ENCODE measurements around the gene NPTN.
A peak's percentile ranks its signal among the peaks of the same experiment; 100 is the strongest.

NPTN gene

DNA sequence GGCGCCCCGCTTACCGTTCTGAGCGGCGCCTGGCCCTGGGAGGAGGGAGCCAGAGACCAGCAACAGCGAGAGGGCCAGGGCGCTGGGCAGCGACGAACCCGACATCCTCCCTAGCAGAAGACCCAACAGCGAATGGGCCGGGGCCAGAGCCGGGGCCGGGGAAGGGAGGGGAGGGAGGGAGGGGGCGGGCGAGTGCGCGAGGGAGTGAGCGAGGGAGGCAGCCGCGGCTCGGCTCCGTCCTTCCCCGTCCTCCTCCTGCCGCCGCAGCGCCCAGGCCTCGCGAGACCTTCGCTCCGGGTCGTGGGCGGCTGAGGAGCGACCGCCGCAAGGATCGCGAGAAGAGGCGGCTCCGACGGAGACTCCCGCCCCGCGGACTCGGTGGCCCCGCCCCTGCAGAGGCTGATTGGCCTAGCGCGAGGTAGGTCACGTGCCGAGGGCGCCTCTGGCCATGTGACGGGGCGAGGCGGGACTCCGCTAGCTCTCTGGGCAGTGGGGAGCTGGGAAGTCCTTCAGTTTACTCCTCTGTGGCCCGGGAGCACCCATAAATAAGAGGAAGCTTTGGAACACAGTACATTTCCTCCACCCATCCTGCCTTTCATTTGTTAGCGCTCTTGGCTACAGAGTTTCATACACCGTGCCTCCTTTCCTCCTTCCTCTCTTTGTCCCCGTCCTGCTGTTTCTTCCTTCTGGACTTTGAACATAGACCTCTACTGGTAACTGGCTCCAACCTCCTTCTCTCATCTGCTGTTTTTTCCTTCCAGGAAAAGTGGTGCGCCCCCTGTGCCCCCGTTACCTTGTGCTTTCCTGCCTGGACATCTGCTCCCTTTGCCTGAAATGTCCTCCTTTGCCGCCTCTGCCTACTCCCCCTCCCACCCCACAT, at the start of gene NPTN:
NPTN (minus strand) TSS at position 279 of the 880 bp plus-strand sequence; CDS start at position 105, 174 bp downstream.
- H3K4me3 ChIP-seq (ENCODE audit: low read depth in 1 of 2, low read length in 2 of 2), result peak within 1 kb of the TSS; percentile 80 to 94
- peak within 1 kb of the TSS; percentile 83 for H3K9ac ChIP-seq (ENCODE audit: low read length)
- H3K27ac ChIP-seq (ENCODE audit: low read depth, low read length), result peak within 1 kb of the TSS; percentile 97
- H3K4me1 ChIP-seq (ENCODE audit: insufficient read depth, low read length), result peaks cover 37% of the 10 kb centered on the region
- no peaks in the 10 kb centered on the region for H3K27me3 ChIP-seq (ENCODE audit: control insufficient read depth in 1 of 2, insufficient read depth in 2 of 2, low read length in 2 of 2)
- H3K36me3 ChIP-seq (ENCODE audit: insufficient read depth, low read length), result no peaks in the 10 kb centered on the region
- H3K9me3 ChIP-seq (ENCODE audit: low read length), result no peaks in the 10 kb centered on the region

DNA sequence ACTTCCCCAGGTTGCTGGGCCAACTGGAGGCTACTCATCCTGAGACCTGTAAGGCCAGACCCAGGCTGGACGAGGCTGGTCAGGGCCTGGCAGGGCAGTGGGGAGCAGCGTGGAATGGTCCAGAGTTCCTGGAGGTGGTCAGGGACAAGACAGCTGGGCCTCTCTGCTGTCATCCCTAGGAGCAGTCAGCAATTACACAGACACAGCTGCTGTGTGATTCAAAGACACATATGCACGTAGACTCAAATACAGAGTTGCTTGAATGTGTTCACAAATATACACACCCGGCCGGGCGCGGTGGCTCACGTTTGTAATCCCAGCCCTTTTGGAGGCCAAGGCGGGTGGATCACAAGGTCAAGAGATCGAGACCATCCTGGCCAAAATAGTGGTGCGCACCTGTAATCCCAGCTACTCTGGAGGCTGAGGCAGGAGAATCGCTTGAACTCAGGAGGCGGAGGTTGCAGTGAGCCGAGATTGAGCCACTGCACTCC, 49.5 kb upstream of the NPTN start:
- no peak overlapping the region for H3K27ac ChIP-seq (ENCODE audit: low read depth, low read length)
- no peak overlapping the region for H3K9ac ChIP-seq (ENCODE audit: low read length)
- no peaks in the 10 kb centered on the region for H3K9me3 ChIP-seq (ENCODE audit: low read length)
- H3K4me1 ChIP-seq (ENCODE audit: insufficient read depth, low read length), result peaks cover 32% of the 10 kb centered on the region
- H3K4me3 ChIP-seq (ENCODE audit: low read depth in 1 of 2, low read length in 2 of 2), result no peak overlapping the region
- H3K27me3 ChIP-seq (ENCODE audit: control insufficient read depth in 1 of 2, insufficient read depth in 2 of 2, low read length in 2 of 2), result no peaks in the 10 kb centered on the region
- no peaks in the 10 kb centered on the region for H3K36me3 ChIP-seq (ENCODE audit: insufficient read depth, low read length)

DNA sequence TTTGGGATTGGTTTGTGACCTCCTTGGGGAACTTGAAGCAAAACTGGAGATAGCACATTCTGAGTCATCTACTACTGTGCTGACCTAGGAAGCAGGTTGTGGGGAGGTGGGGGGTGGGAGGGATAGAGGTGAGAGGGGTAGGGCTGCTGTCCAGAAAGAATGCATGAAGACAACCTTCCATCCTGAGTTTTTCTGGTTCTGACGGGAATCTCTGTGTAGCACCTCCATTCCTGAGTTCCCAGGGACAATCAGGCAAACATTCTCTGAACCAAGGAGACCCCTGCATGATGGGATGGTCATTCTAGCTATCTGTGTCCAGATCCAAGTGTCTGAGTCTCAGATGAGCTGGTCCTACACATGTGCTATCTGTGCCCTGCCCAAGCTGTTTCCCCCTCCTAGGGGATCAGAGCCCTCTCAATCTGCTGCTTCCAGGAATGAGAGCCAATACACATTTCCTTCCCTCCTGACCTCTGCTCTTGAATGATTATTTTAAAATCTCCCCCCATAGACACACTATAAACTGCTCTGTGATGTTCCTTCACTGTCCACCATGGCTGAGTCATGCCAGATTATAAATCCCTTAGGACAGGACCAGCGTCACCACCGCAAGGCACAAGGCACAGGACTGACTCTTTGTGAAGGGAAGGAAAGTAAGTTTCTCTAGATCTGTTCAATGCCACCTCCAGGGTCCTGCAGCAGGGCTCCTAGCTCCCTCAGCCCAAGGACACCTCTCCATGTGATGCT, 48.8 kb upstream of the NPTN start:
- Histone ChIP-seq H3K27ac (ENCODE audit: low read depth, low read length) (no peak overlapping the region), H3K36me3 (ENCODE audit: insufficient read depth, low read length) (no peaks in the 10 kb centered on the region), H3K9ac (ENCODE audit: low read length) (no peak overlapping the region), H3K4me3 (ENCODE audit: low read depth in 1 of 2, low read length in 2 of 2) (no peak overlapping the region), H3K27me3 (ENCODE audit: control insufficient read depth in 1 of 2, insufficient read depth in 2 of 2, low read length in 2 of 2) (no peaks in the 10 kb centered on the region), H3K4me1 (ENCODE audit: insufficient read depth, low read length) (peaks cover 31% of the 10 kb centered on the region), H3K9me3 (ENCODE audit: low read length) (no peaks in the 10 kb centered on the region)

DNA sequence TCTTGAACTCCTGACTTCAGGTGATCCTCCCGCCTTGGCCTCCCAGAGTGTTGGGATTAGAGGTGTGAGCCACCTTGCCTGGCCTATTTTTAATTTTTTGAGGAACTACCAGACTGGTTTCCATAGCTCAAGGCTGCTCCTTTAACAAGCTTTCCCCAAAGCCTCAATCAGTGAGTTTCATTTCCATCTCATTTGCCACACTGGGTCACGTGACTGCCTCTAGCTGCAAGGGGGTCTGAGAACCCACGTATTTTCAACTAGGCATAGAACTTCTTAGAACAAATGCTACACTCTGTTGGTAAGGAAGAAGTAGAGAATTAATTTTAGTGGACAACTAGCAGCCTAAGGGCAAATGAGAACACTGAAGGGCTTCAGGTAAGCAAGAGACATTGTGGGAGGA, 47.9 kb upstream of the NPTN start:
- no peak overlapping the region for H3K4me3 ChIP-seq (ENCODE audit: low read depth in 1 of 2, low read length in 2 of 2)
- no peak overlapping the region for H3K9ac ChIP-seq (ENCODE audit: low read length)
- H3K27ac ChIP-seq (ENCODE audit: low read depth, low read length), result no peak overlapping the region
- no peaks in the 10 kb centered on the region for H3K9me3 ChIP-seq (ENCODE audit: low read length)
- H3K4me1 ChIP-seq (ENCODE audit: insufficient read depth, low read length), result peaks cover 22% of the 10 kb centered on the region
- H3K36me3 ChIP-seq (ENCODE audit: insufficient read depth, low read length), result no peaks in the 10 kb centered on the region
- no peaks in the 10 kb centered on the region for H3K27me3 ChIP-seq (ENCODE audit: control insufficient read depth in 1 of 2, insufficient read depth in 2 of 2, low read length in 2 of 2)

DNA sequence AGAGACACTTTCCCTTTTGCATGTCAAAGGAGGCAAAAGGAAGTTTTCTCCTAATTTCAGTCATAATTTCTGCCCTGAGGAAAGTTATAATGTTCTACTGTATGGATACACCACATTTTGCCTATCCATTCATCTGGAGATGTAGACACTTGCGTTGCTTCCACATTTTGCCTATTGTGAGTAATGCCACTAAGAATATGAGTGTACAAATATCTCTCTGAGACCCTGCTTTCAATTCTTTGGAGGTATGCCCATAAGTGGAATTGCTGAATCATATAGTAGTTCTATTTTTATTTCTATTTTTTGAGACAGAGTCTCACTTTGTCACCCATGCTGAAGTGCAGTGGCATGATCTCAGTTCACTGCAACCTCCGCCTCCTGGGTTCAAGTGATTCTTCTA, 47.4 kb upstream of the NPTN start:
- no peaks in the 10 kb centered on the region for H3K27me3 ChIP-seq (ENCODE audit: control insufficient read depth in 1 of 2, insufficient read depth in 2 of 2, low read length in 2 of 2)

DNA sequence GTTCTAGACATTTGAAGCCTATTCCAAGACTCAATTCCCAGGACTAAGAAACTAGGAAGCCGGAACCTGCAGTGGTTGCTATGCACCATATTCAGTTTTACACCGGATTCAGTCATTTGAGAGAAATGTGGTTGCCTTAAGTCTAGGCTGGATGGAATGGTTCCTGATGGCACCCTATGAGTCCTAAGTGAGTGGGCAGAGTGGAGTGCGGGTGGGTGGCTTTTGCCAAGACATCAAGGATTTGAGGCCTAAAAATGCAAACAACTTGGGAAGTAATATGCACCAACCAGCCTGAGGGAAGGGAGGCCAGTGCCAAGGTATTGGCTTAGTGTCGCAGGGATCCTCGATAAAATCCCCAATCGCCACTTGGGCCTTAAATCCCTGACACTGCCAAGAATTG, 46.8 kb upstream of the NPTN start:
- H3K9ac ChIP-seq (ENCODE audit: low read length), result no peak overlapping the region

More for the DNA sequence above, 47.4 kb upstream of the NPTN start:
- Histone ChIP-seq H3K4me1 (ENCODE audit: insufficient read depth, low read length) (peaks cover 16% of the 10 kb centered on the region), H3K9me3 (ENCODE audit: low read length) (no peaks in the 10 kb centered on the region), H3K9ac (ENCODE audit: low read length) (no peak overlapping the region), H3K36me3 (ENCODE audit: insufficient read depth, low read length) (no peaks in the 10 kb centered on the region), H3K4me3 (ENCODE audit: low read depth in 1 of 2, low read length in 2 of 2) (no peak overlapping the region), H3K27ac (ENCODE audit: low read depth, low read length) (no peak overlapping the region)

DNA sequence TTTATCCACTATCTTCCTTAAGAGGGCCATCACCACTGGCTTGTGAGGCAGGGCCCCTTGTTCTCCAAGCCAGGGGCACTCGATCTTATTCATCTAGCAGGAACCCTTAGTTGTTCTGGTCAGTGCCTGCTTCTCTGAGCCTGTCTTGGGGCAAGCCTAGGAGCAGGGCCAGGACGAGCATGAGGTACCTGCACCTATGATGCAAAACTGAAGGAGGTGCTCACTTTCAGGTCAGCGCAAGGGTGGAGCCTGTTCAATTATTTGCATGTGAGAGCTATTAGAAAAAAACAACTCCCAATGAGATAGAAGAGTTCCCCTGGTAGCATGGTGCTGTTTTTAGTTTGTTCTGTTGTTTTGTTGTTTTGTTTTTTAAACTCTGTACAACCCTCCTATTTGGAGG, 46.0 kb upstream of the NPTN start:
- Histone ChIP-seq H3K27ac (ENCODE audit: low read depth, low read length) (no peak overlapping the region), H3K9me3 (ENCODE audit: low read length) (no peaks in the 10 kb centered on the region), H3K27me3 (ENCODE audit: control insufficient read depth in 1 of 2, insufficient read depth in 2 of 2, low read length in 2 of 2) (no peaks in the 10 kb centered on the region), H3K36me3 (ENCODE audit: insufficient read depth, low read length) (no peaks in the 10 kb centered on the region), H3K4me3 (ENCODE audit: low read depth in 1 of 2, low read length in 2 of 2) (no peak overlapping the region), H3K9ac (ENCODE audit: low read length) (no peak overlapping the region), H3K4me1 (ENCODE audit: insufficient read depth, low read length) (peaks cover 13% of the 10 kb centered on the region)

More for the DNA sequence above, 46.8 kb upstream of the NPTN start:
- H3K9me3 ChIP-seq (ENCODE audit: low read length), result no peaks in the 10 kb centered on the region
- no peak overlapping the region for H3K4me3 ChIP-seq (ENCODE audit: low read depth in 1 of 2, low read length in 2 of 2)
- H3K4me1 ChIP-seq (ENCODE audit: insufficient read depth, low read length), result peaks cover 13% of the 10 kb centered on the region
- no peak overlapping the region for H3K27ac ChIP-seq (ENCODE audit: low read depth, low read length)
- no peaks in the 10 kb centered on the region for H3K36me3 ChIP-seq (ENCODE audit: insufficient read depth, low read length)
- H3K27me3 ChIP-seq (ENCODE audit: control insufficient read depth in 1 of 2, insufficient read depth in 2 of 2, low read length in 2 of 2), result no peaks in the 10 kb centered on the region

DNA sequence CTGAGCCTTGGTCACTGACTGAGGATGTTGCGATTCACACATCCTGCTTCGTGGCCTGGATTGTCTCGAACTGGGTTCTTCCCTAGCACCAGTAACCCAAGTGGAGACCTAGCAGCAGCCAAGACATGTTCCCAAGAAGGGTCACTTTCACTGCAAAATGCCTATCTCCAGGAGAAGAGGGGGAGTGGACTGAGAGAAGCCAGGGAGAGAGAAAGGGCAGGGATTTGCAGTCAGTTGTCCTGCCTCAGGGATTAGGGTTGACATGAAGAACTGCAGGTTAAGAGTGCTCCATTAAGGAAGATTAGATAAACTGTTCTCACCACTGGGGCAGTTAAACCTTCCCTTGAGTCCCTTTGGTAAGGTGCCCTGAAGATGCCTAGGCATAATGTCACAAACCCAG, 45.3 kb upstream of the NPTN start:
- H3K27me3 ChIP-seq (ENCODE audit: control insufficient read depth in 1 of 2, insufficient read depth in 2 of 2, low read length in 2 of 2), result no peaks in the 10 kb centered on the region
- H3K36me3 ChIP-seq (ENCODE audit: insufficient read depth, low read length), result no peaks in the 10 kb centered on the region
- H3K4me1 ChIP-seq (ENCODE audit: insufficient read depth, low read length), result peaks cover 9% of the 10 kb centered on the region
- no peak overlapping the region for H3K4me3 ChIP-seq (ENCODE audit: low read depth in 1 of 2, low read length in 2 of 2)
- H3K27ac ChIP-seq (ENCODE audit: low read depth, low read length), result no peak overlapping the region
- H3K9ac ChIP-seq (ENCODE audit: low read length), result no peak overlapping the region
- H3K9me3 ChIP-seq (ENCODE audit: low read length), result no peaks in the 10 kb centered on the region

DNA sequence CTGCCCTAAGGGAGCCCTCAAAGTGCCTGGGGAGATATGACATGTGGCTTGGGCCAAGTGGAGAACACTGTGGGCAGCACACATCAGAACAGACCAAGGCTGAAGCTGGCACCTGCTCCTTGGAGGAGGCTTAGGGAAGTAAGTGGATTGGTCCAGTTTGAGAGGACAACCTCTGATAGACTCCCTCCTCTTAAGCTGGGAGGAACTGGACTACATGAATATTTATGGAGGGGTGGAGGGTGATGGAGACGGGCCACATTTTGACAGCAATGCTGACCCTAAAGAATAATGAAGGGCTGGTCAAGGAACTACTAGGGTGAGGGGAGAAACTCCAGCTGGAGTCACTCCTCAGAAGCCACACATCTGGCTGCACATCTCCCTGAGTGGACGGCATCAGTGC, 44.5 kb upstream of the NPTN start:
- Histone ChIP-seq H3K4me3 (ENCODE audit: low read depth in 1 of 2, low read length in 2 of 2) (no peak overlapping the region), H3K9ac (ENCODE audit: low read length) (no peak overlapping the region), H3K27me3 (ENCODE audit: control insufficient read depth in 1 of 2, insufficient read depth in 2 of 2, low read length in 2 of 2) (no peaks in the 10 kb centered on the region), H3K9me3 (ENCODE audit: low read length) (no peaks in the 10 kb centered on the region), H3K27ac (ENCODE audit: low read depth, low read length) (no peak overlapping the region), H3K36me3 (ENCODE audit: insufficient read depth, low read length) (no peaks in the 10 kb centered on the region), H3K4me1 (ENCODE audit: insufficient read depth, low read length) (peaks cover 5% of the 10 kb centered on the region)

DNA sequence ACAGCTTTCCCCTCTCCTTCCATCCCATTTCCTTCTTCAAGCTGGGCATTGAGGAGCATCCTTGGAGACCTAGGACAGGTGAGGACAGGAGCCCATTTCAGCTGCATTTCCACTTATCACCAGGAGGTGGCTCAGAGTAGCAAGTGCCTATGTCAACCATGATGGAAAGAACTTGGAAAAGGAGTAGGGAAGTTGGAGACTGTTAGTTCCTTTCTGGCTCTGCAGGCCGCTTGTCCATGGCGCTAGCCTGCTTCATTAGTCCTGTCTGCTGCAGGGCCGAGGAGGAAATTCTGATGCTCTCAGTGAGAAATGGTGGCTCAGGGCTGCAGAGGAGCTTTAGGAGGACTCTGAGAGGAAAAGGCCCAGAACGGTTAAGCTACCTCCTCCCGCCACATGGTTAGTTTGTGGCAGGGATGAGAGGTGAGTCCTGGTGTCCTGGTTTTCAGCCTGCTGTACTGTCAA, 44.0 kb upstream of the NPTN start:
- H3K36me3 ChIP-seq (ENCODE audit: insufficient read depth, low read length), result no peaks in the 10 kb centered on the region
- H3K4me3 ChIP-seq (ENCODE audit: low read depth in 1 of 2, low read length in 2 of 2), result no peak overlapping the region
- H3K27ac ChIP-seq (ENCODE audit: low read depth, low read length), result no peak overlapping the region

DNA sequence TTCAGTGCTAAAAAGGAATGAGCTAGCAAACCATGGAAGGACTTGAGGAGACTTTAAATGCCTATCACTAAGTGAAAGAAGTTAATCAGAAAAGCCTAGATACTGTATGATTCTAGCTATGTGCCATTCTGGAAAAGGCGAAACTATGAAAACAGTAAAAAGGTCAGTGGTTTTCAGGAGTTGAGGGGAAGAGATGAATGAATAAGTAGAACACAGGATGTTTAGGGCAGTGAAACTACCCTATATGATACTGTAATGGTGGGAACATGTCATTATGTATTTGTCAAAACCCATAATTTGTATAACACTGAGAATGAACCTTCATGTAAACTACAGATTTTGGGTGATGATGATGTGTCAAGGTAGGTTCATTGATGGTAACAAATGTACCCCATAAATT, 41.4 kb upstream of the NPTN start:
- H3K27me3 ChIP-seq (ENCODE audit: control insufficient read depth in 1 of 2, insufficient read depth in 2 of 2, low read length in 2 of 2), result no peaks in the 10 kb centered on the region
- peaks cover 5% of the 10 kb centered on the region for H3K4me1 ChIP-seq (ENCODE audit: insufficient read depth, low read length)
- no peak overlapping the region for H3K4me3 ChIP-seq (ENCODE audit: low read depth in 1 of 2, low read length in 2 of 2)
- H3K27ac ChIP-seq (ENCODE audit: low read depth, low read length), result no peak overlapping the region
- no peak overlapping the region for H3K9ac ChIP-seq (ENCODE audit: low read length)
- H3K36me3 ChIP-seq (ENCODE audit: insufficient read depth, low read length), result no peaks in the 10 kb centered on the region
- no peaks in the 10 kb centered on the region for H3K9me3 ChIP-seq (ENCODE audit: low read length)

More for the DNA sequence above, 44.0 kb upstream of the NPTN start:
- H3K9me3 ChIP-seq (ENCODE audit: low read length), result no peaks in the 10 kb centered on the region
- H3K9ac ChIP-seq (ENCODE audit: low read length), result no peak overlapping the region
- H3K4me1 ChIP-seq (ENCODE audit: insufficient read depth, low read length), result peaks cover 5% of the 10 kb centered on the region
- H3K27me3 ChIP-seq (ENCODE audit: control insufficient read depth in 1 of 2, insufficient read depth in 2 of 2, low read length in 2 of 2), result no peaks in the 10 kb centered on the region
